BJ (cell line): ENCODE data around the gene RNASE4. TPM values are rescaled to one million over a fixed set of nuclear protein-coding genes. Genes with fewer than 3 reads are reported as not detected.
"Not testable (repeated sequence)": the region's sequence is repeated elsewhere in the genome, so short reads cannot be mapped to it uniquely, and the experiment has no call there.

Experiments used
- CTCF ChIA-PET: fragments of 350-600 bp; formaldehyde crosslinking; extraction: SDS; loops from one replicate; lab custom pipeline; 2021; ENCODE audit warnings: antibody characterized with exemption, inconsistent platforms; lab: Yijun Ruan, JAX
- POLR2A ChIA-PET: fragments of 300-600 bp; sonication (Branson Sonifier 250); formaldehyde crosslinking; extraction: SDS; loops from one replicate; lab custom pipeline; 2021; ENCODE audit warnings: antibody characterized with exemption; lab: Charles Lee
- DNase-seq: peaks from one replicate; pipeline ENCODE4 v3.0.0-alpha.2; 2011; ENCODE audit warnings: low read depth
- H3K27me3 ChIP-seq: 2 replicates; pipeline ENCODE4 v1.6.0; 2011; ENCODE audit warnings: low read length; ENCODE audit not compliant: control insufficient read depth, insufficient read depth
- H3K36me3 ChIP-seq: 2 replicates; pipeline ENCODE4 v1.5.1; 2011; ENCODE audit warnings: low read length; ENCODE audit not compliant: control insufficient read depth, insufficient read depth
- H3K4me3 ChIP-seq: 2 replicates; pipeline ENCODE4 v1.5.1; 2011; ENCODE audit warnings: low read depth, mild to moderate bottlenecking, control low read depth, low read length
- polyA plus RNA-seq: library from polyadenylated mRNA; depleted of rRNA; stranded (reverse); fragments of >200 nt; gene quantifications from 2 replicates; pipeline ENCODE4 v1.2.3, GENCODE V29; 2011
- TF ChIP-seq, protein P1 (sequence below): IDR thresholded peaks from 2 replicates; pipeline ENCODE4 v1.5.1; 2011; ENCODE audit warnings: low read depth, mild to moderate bottlenecking, control low read depth, inconsistent platforms, low read length, moderate library complexity; ENCODE audit not compliant: insufficient read depth

The RNASE4 gene
- polyA plus RNA-seq, 1 experiment: 42.4 TPM

DNA sequence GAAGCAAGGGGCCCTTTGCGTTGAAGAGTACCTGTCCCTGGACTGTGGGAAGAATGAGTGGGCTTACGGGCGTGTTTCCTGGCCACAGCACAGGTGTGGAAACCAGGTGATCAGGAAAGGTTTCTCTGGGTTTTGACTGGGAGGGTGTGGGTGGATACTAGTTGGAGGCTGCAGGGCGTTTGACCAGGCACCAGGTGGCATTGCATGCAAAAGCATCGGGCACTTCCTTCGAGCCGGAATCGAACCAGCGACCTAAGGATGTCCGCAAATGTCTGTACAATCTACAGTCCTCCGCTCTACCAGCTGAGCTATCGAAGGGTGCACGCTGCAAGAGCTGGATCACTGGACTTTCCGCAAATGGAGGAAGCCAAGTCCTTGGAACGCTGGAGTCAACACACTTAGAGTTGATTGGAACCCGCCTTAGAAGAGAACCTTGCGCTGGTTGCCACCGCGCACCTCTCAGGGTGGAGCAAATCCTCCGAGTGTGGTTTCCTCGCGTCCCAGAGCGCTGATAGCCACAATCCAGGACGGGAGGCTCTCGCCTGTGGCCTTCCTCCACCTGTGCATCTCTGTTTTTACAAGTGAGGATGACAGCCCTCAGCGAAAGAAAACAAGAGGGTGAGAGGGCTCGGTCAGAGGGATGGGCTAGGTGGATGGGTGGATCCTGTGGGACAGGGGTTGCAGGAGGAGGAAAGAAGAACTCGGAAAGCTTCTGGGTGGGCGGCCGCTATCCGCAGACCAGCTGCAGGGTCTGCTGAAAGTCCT, 21.2 kb upstream of the RNASE4 start:
- Histone ChIP-seq H3K36me3 (no peaks in the 10 kb centered on the region), H3K27me3 (0 out of 2 replicates have a peak, but pooled peaks cover 4% of the 10 kb centered on the region), H3K4me3 (no peak overlapping the region)
- DNase-seq: no peak
- TF ChIP-seq, protein P1, sequence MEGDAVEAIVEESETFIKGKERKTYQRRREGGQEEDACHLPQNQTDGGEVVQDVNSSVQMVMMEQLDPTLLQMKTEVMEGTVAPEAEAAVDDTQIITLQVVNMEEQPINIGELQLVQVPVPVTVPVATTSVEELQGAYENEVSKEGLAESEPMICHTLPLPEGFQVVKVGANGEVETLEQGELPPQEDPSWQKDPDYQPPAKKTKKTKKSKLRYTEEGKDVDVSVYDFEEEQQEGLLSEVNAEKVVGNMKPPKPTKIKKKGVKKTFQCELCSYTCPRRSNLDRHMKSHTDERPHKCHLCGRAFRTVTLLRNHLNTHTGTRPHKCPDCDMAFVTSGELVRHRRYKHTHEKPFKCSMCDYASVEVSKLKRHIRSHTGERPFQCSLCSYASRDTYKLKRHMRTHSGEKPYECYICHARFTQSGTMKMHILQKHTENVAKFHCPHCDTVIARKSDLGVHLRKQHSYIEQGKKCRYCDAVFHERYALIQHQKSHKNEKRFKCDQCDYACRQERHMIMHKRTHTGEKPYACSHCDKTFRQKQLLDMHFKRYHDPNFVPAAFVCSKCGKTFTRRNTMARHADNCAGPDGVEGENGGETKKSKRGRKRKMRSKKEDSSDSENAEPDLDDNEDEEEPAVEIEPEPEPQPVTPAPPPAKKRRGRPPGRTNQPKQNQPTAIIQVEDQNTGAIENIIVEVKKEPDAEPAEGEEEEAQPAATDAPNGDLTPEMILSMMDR: peak; percentile 39
- ChIA-PET CTCF (interaction anchor here (0.7 to 1.4 kb wide), 2 partner anchors 28 to 52 kb away, joined by 3 to 10 read pairs; no protein-coding TSS in a partner anchor), POLR2A (no interaction called here)

- POLR2A ChIA-PET, H3K36me3 ChIP-seq, H3K4me3 ChIP-seq, CTCF ChIA-PET, DNase-seq, H3K27me3 ChIP-seq: not testable (repeated sequence)
These were observed 17.9 kb upstream of the RNASE4 start for GRCh38 chr14:20666400-20666961.

DNA sequence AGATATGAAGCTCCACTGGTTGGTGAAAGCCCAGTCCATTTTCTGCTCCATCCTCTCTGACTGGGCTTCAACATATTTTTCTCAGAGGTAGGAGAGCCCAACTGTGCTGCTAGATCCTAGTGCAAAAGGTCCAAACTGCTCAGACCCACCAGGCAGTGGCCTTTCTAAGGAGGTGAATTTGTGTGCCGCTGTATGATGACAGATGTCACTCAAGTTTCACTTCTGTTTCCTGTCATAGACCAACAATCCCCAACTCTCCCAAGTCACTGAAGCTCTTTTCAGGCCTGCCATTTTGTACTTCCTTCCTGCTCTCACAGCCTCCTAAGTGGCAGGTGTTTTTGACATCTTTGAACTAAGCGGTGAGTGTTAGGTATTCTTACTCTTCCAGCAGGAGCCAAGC, 16.4 kb upstream of the RNASE4 start:
- Histone ChIP-seq H3K4me3 (no peak overlapping the region), H3K27me3 (0 out of 2 replicates have a peak, but pooled peaks cover 4% of the 10 kb centered on the region), H3K36me3 (no peaks in the 10 kb centered on the region)
- no peak for DNase-seq
- POLR2A ChIA-PET: no interaction called here
- TF ChIP-seq, protein P1: no peak
- CTCF ChIA-PET: no interaction called here

- no peak for DNase-seq
- ChIA-PET POLR2A (no interaction called here), CTCF (interaction anchor here (1.1 to 1.5 kb wide), 3 partner anchors 11 to 22 kb away, joined by 4 to 6 read pairs (median 4); no protein-coding TSS in a partner anchor)
- TF ChIP-seq, protein P1: no peak
- no peaks in the 10 kb centered on the region for H3K36me3 ChIP-seq
- H3K4me3 ChIP-seq: no peak overlapping the region
- no peaks in the 10 kb centered on the region for H3K27me3 ChIP-seq
These were observed 15.4 kb upstream of the RNASE4 start for GRCh38 chr14:20668969-20669368.

- Histone ChIP-seq H3K4me3 (no peak overlapping the region), H3K27me3 (peaks cover 1% of the 10 kb centered on the region; the same call in 1 of the 2 replicates), H3K36me3 (no peaks in the 10 kb centered on the region)
- no peak for DNase-seq
- CTCF ChIA-PET: no interaction called here
- POLR2A ChIA-PET: no interaction called here
- TF ChIP-seq, protein P1: no peak
These were observed 12.6 kb upstream of the RNASE4 start for GRCh38 chr14:20671597-20672283.
